SK-N-SH treated with all-trans-retinoic acid at 6 μM for 48 hours (cell line): ENCODE measurements around the gene PITRM1.

Experiments
- ATAC-seq: fragments of 200-7000 bp; cut with Tn5 transposase; 3 replicates; pipeline ENCODE4 v1.9.1; 2020; ENCODE audit warnings: mild to moderate bottlenecking, moderate library complexity
- ARNTL ChIP-seq: fragments of 450-650 bp; formaldehyde crosslinking; IDR thresholded peaks from 2 replicates; pipeline ENCODE4 v1.5.0; 2020; ENCODE audit warnings: low read depth, mild to moderate bottlenecking, moderate library complexity, borderline replicate concordance
- BACH2 ChIP-seq: fragments of 250-450 bp; sonication (Bioruptor Pico); IDR thresholded peaks from 2 replicates; pipeline ENCODE4 v1.9.0; 2021; ENCODE audit warnings: mild to moderate bottlenecking, borderline replicate concordance
- CREB5 ChIP-seq: fragments of 250-450 bp; sonication (Bioruptor Pico); IDR thresholded peaks from 2 replicates; pipeline ENCODE4 v1.5.1; 2020; ENCODE audit warnings: low read depth, mild to moderate bottlenecking, moderate library complexity
- CSDC2 ChIP-seq: fragments of 250-450 bp; sonication (Bioruptor Pico); IDR thresholded peaks from 2 replicates; pipeline ENCODE4 v1.5.0; 2020; ENCODE audit warnings: mild to moderate bottlenecking, moderate library complexity
- CSRNP3 ChIP-seq: fragments of 250-450 bp; sonication (Bioruptor Pico); IDR thresholded peaks from 2 replicates; pipeline ENCODE4 v1.5.1; 2021; ENCODE audit warnings: mild to moderate bottlenecking, moderate library complexity
- ESRRG ChIP-seq: fragments of 250-450 bp; sonication (Bioruptor Pico); IDR thresholded peaks from 2 replicates; pipeline ENCODE4 v1.6.1; 2021; ENCODE audit warnings: mild to moderate bottlenecking
- GLIS3 ChIP-seq: fragments of 250-450 bp; sonication (Bioruptor Pico); IDR thresholded peaks from 2 replicates; pipeline ENCODE4 v1.5.0; 2020; ENCODE audit warnings: mild to moderate bottlenecking, moderate library complexity
- ISL1 ChIP-seq: fragments of 250-450 bp; sonication (Bioruptor Pico); IDR thresholded peaks from 2 replicates; pipeline ENCODE4 v2.1.2; 2022; ENCODE audit warnings: mild to moderate bottlenecking, moderate library complexity
- OSR1 ChIP-seq: fragments of 250-450 bp; sonication (Bioruptor Pico); IDR thresholded peaks from 2 replicates; pipeline ENCODE4 v1.8.0; 2022; ENCODE audit warnings: moderate library complexity, mild to moderate bottlenecking, inconsistent platforms
- POU6F1 ChIP-seq: fragments of 250-450 bp; sonication (Bioruptor Pico); IDR thresholded peaks from 2 replicates; pipeline ENCODE4 v1.8.0; 2021; ENCODE audit warnings: low read depth, mild to moderate bottlenecking, moderate library complexity, borderline replicate concordance
- PPARA ChIP-seq: fragments of 250-450 bp; sonication (Bioruptor Pico); IDR thresholded peaks from 2 replicates; pipeline ENCODE4 v1.5.0; 2020; ENCODE audit warnings: mild to moderate bottlenecking, borderline replicate concordance
- RARB ChIP-seq: fragments of 250-450 bp; sonication (Bioruptor Pico); IDR thresholded peaks from 2 replicates; pipeline ENCODE4 v1.8.0; 2021; ENCODE audit warnings: mild to moderate bottlenecking, moderate library complexity
- SNAI2 ChIP-seq: fragments of 250-450 bp; sonication (Bioruptor Pico); IDR thresholded peaks from 2 replicates; pipeline ENCODE4 v1.5.0; 2020; ENCODE audit warnings: mild to moderate bottlenecking, moderate library complexity
- TCF4 ChIP-seq: fragments of 250-450 bp; sonication (Bioruptor Pico); IDR thresholded peaks from 2 replicates; pipeline ENCODE4 v1.8.0; 2021; ENCODE audit warnings: mild to moderate bottlenecking, moderate library complexity, borderline replicate concordance
- TOX ChIP-seq: fragments of 250-450 bp; sonication (Bioruptor Pico); IDR thresholded peaks from 2 replicates; pipeline ENCODE4 v1.8.0; 2021; ENCODE audit warnings: mild to moderate bottlenecking, moderate library complexity, borderline replicate concordance
- TSHZ2 ChIP-seq: fragments of 250-450 bp; sonication (Bioruptor Pico); IDR thresholded peaks from 2 replicates; pipeline ENCODE4 v1.5.0; 2020; ENCODE audit warnings: mild to moderate bottlenecking, moderate library complexity
- ZC3H10 ChIP-seq: fragments of 250-450 bp; sonication (Bioruptor Pico); IDR thresholded peaks from 2 replicates; pipeline ENCODE4 v1.5.1; 2021; ENCODE audit warnings: mild to moderate bottlenecking, moderate library complexity
- ZFP3 ChIP-seq: fragments of 250-450 bp; sonication (Bioruptor Pico); IDR thresholded peaks from 2 replicates; pipeline ENCODE4 v1.5.0; 2020; ENCODE audit warnings: mild to moderate bottlenecking, moderate library complexity
- ZFP30 ChIP-seq: fragments of 450-650 bp; formaldehyde crosslinking; IDR thresholded peaks from 2 replicates; pipeline ENCODE4 v1.5.0; 2022; ENCODE audit warnings: mild to moderate bottlenecking, moderate library complexity
- ZNF565 ChIP-seq: fragments of 450-650 bp; formaldehyde crosslinking; conservative IDR thresholded peaks from 2 replicates; pipeline ENCODE4 v1.5.0; 2020; ENCODE audit warnings: low read depth, mild to moderate bottlenecking, moderate library complexity
- ZNF70 ChIP-seq: fragments of 450-650 bp; formaldehyde crosslinking; IDR thresholded peaks from 2 replicates; pipeline ENCODE4 v1.5.0; 2020; ENCODE audit warnings: mild to moderate bottlenecking, moderate library complexity
- ZNF8 ChIP-seq: fragments of 450-650 bp; formaldehyde crosslinking; IDR thresholded peaks from 2 replicates; pipeline ENCODE4 v1.5.0; 2020; ENCODE audit warnings: mild to moderate bottlenecking, moderate library complexity

The PITRM1 gene

GRCh38 chr10:3179174-3179573, 6.6 kb upstream of the PITRM1 start:
- no peak for ATAC-seq
- TF ChIP-seq OSR1 = no peak
- TF ChIP-seq CSDC2 (CRISPR knock-in tag) = no peak
- TF ChIP-seq PPARA (CRISPR knock-in tag) = no peak
- no peak for TF ChIP-seq TOX
- no peak for TF ChIP-seq ZNF8
- no peak for TF ChIP-seq ZFP3 (CRISPR knock-in tag)
- TF ChIP-seq BACH2 = no peak
- TF ChIP-seq ZFP30 (CRISPR knock-in tag) = no peak
- TF ChIP-seq ESRRG = no peak

- TF ChIP-seq CREB5 (CRISPR knock-in tag) (no peak), GLIS3 (CRISPR knock-in tag) (no peak), BACH2 (no peak), ZNF70 (CRISPR knock-in tag) (no peak), CSRNP3 (CRISPR knock-in tag) (no peak), ISL1 (CRISPR knock-in tag) (no peak), ZNF565 (CRISPR knock-in tag) (no peak), TCF4 (CRISPR knock-in tag) (no peak), TSHZ2 (CRISPR knock-in tag) (no peak), ARNTL (CRISPR knock-in tag) (no peak)
Measured at GRCh38 chr10:3178042-3178441, 5.5 kb upstream of the PITRM1 start.

GRCh38 chr10:3173171-3173878, 743 bp upstream of the PITRM1 start:
- no peak for TF ChIP-seq SNAI2 (CRISPR knock-in tag)
- TF ChIP-seq POU6F1 (CRISPR knock-in tag) = no peak
- no peak for TF ChIP-seq TSHZ2 (CRISPR knock-in tag)
- no peak for TF ChIP-seq ZC3H10 (CRISPR knock-in tag)
- TF ChIP-seq CSRNP3 (CRISPR knock-in tag) = no peak
- TF ChIP-seq ZFP30 (CRISPR knock-in tag) = no peak
- TF ChIP-seq TCF4 (CRISPR knock-in tag) = no peak
- TF ChIP-seq PPARA (CRISPR knock-in tag) = no peak
- TF ChIP-seq ZNF8 = no peak
- TF ChIP-seq ZFP3 (CRISPR knock-in tag) = no peak
- TF ChIP-seq TOX = no peak
- TF ChIP-seq CSDC2 (CRISPR knock-in tag) = no peak
- TF ChIP-seq ESRRG = no peak
- no peak for TF ChIP-seq ZNF70 (CRISPR knock-in tag)
- TF ChIP-seq ZNF565 (CRISPR knock-in tag) = no peak
- no peak for TF ChIP-seq RARB (CRISPR knock-in tag)
- TF ChIP-seq CREB5 (CRISPR knock-in tag) = no peak
- no peak for ATAC-seq

More at GRCh38 chr10:3178042-3178441, 5.5 kb upstream of the PITRM1 start:
- ATAC-seq = no peak
